Stimulated activated CD4-positive, alpha-beta T cell treated with anti-CD3 and anti-CD28 coated beads, Interleukin-4, amount 100 ng/mL, for 24 hours (primary cell): ENCODE results near the gene CDC6.

Source experiments
- DNase-seq: peaks from one replicate; pipeline ENCODE4 v3.0.0-alpha.2; 2020

Gene CDC6

GRCh38 chr17:40341808-40342503 is 54.3 kb downstream of the CDC6 start:
- no peak for DNase-seq

GRCh38 chr17:40342504-40343218 is 55.0 kb downstream of the CDC6 start:
- no peak for DNase-seq

- no peak for DNase-seq
These were observed 55.8 kb downstream of the CDC6 start for GRCh38 chr17:40343219-40344119.

DNA sequence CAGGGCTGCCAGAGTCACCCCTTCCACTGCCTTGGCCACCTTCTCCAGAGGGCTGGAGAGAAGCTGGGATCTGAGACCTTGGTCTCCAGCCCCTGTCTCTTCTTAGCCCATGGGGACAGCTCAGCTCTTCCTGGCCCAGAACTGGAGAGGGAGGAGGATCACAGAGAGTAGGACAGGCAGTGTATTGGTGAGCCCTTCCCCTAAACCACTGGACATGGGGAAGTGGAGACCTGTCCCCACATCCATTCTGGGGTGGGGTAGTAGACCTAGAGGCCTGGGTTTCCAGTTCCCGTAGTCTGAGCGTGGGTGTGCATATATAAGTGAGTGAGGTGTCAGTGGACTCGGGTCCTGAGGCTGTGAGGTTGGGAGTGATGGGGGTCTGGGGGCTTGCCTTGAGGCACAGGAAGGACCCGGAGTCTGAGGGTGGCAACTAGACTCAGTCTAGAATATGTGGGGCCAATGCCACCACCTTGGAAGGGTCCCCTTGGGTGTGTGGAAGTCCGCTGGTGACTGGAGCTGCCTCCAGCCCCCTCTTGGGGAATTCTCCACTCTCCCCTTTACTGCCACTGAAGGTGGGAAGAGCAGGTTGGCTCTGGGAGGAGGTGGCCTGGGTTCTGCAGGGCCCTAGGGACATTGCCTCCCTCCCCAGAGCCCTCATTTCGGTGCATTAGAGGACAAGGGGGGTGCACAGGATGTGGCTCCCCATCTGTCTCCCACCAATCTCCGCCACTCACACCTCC is 56.9 kb downstream of the CDC6 start:
- DNase-seq = no peak

DNA sequence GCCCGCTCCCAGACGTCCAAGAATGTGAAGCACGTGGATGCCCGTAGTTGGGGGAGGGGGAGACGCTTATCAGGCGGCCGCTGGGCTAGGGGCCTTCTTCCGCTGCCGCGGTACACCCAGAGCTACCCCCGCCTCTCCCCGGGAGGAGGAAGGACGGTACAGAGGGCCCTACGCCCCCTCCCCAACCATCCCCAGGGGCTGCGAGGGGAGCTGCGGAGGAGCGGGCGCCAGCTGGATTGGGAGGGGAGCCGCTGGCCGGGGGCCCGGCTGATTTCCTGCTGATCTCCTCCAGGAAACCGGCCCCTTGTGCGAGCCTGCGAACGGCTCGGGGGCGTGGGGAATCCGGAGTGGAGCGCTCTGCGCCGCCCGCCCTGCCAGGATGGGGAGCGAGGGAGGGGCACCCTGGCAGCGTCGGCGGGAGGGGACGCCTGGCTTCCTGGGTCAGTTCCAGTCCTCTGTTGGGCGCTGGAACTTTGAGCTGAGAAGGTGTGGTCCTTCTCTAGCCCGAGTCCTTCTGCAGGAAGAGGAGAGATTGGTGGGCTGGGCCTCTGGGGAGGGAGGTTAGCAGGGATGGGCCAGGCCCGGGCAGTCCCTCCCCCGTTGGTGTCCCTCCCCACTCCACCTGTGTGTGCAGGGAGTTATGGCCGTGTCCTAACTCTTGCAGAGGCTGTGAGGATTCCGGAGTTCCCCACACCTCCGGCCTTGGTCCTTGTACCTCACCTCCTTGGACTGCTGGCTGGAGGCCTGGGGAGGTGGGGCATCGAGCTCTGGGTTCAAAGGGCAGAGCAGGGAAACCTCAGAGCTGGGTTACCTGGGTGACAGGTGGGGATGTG is 57.7 kb downstream of the CDC6 start:
- DNase-seq = no peak

DNA sequence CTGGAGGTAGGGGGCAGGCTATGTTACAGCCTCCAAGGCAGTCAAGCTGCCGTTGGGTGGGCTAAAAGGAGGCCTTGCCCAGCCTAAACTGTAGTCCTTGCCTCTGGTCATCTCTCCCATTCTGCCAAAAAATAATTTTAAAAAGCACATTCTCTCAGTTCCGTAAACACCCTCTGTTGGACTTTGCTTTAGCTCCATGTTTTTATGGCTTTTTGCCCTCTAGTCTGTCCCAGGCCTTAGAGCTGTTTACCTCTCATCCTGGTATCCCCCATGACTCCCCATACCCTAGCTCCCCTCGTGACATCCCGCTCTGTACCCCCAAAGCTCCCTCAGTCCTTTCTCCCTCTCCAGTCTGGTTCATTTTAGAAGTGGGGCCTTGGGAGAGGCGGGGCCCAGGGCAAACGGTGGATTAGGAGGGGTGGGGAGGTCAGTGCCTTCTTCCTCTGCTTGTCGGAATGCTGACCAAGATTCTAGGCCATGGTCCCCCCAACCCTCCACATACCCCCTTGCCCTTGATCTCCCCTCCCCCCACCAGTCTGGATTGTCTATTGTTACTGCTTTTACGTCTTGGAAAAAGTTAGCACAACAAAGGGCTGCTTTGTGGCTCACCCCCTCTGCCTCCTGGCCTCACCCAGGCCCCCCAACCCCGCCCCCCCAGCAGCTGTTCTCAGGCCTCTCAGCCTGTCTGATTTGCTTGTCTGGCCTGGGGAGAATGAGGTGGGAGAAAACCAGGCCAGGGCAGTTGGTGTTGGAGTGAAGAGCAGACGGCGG is 58.5 kb downstream of the CDC6 start:
- no peak for DNase-seq

- DNase-seq = no peak
These were observed 59.1 kb downstream of the CDC6 start for GRCh38 chr17:40346765-40347158.

- DNase-seq = no peak
These were observed 59.8 kb downstream of the CDC6 start for GRCh38 chr17:40347319-40348135.

DNA sequence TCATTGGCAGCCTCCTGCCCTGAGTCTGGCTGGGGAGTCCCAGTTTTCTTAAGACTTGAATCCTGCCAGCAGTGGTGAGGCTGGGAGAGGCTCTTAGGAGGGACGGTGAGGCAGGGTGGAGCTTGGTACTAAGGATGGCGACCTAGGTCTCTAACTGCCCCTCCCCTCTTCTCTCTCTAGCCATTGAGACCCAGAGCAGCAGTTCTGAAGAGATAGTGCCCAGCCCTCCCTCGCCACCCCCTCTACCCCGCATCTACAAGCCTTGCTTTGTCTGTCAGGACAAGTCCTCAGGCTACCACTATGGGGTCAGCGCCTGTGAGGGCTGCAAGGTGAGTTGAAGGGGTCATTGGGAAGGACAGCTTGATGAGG is 60.4 kb downstream of the CDC6 start:
- DNase-seq = no peak

- DNase-seq = no peak
These were observed 61.1 kb downstream of the CDC6 start for GRCh38 chr17:40348562-40349476.

DNA sequence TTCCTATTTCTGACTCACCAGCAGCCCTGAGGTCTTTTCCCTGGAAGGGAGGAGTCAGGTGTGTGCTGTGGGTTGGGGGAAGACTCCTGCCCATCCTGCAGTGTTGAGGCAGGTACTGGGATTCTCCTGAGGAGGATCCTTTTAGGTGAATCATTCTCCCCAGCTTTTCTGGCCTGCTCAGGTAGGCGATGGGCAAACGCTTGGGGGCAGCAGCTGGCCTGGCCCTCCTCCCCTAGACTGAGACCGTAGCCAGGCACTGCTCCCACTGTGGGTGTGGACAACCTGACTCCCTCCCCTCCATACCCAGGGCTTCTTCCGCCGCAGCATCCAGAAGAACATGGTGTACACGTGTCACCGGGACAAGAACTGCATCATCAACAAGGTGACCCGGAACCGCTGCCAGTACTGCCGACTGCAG is 61.8 kb downstream of the CDC6 start:
- no peak for DNase-seq

DNA sequence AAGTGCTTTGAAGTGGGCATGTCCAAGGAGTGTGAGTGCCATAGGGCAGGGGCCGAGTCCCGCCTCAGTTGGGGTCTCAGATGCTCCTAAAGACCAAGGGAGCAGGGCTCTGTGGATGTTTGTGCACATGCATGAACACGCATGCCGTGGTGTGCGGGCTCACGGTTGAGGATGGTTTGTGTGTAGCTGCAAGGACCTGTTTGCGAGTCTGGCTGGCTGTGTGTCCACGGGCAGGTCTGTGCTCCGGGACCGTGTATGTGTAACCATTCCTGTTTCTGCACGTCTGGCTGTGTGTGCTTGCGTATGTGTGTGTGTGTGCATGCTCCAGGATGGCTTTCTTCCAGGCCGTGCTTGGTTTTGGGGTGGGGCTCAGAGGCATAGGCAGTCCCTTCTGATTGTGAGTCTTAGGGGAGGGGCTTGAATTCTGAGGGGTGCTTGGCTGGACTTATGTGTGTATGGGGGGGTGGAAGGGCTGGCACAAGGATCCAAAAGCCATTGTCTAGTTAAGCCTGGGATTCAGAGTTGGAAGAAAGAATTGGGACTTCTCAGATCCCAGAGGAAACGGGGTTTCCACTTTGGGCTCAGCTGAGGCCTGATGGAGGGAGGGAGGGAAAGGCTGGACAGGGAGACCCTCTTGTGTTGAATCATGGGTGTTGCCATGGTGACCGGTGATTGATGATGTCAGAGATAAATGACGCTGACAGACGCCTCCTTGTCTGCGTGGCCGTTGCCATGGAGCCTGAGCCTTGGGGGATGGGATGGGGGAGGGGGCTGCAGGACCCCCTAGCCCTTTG is 62.4 kb downstream of the CDC6 start:
- no peak for DNase-seq

DNA sequence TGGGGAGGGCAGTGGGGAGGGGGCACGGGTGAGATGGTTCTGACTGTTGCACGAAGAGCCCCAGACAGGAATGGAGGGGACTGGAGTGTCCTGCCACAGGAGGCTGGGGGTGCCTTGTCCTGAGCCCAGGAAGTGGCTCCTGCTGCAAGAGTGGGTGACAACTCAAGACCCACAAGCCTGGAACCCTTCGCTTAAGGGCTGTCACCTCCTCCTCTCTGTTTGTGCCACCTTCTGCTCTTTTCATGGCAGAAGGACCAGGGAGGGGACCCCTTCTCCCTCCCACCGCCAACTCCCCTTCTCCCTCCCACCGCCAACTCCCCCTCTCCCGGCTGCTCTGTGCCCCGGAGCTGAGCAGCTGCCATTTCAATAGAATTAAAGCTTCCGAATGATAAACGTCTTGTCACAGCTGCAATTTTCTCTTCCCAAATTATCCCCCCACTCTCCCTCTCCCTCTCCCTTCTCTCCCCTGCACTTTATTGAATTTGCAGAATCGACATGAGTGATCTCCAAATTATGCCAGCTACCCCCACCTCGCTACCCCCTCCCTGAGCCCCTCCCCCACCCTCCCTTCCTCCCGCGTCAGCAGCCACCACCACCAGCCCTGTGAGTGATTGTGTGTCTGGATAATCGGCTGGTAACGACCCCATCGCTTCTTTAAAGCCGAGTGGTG is 63.1 kb downstream of the CDC6 start:
- no peak for DNase-seq

DNA sequence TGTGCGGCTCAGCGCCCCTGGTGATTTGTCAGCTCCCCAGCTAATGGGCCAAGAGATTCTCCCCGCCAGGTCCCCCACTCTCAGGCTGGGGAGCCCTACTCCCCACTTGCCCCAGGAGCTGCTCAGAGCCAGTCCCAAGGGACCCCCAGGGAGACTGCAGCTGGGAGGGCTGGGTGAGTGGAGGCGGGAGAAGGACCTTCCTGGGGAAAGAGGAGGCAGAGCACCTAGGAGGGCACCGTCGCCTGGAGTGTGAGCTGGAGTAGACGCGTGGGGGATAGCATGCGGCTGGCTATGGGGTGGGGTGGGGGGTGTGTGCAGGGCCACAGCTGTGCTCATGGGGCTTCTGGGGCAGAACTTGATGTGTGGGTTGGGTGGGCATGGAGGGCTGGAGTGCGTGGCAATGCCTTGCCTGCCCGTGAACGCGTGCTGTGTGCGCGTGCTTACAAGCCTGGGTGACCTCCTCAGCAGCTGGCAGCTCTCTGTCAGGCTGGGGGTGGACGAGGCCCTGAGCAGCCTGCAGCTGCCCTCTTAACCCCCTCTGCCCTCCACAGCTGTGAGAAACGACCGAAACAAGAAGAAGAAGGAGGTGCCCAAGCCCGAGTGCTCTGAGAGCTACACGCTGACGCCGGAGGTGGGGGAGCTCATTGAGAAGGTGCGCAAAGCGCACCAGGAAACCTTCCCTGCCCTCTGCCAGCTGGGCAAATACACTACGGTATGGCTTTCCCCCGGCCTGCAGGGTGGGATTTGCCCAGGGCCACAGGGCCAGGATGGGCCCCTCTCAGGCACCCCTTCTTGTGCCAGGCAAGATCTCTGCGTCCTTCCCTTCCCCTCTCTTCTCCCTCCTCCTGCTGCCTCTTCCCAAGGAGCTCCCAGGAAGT is 63.9 kb downstream of the CDC6 start:
- DNase-seq = no peak

DNA sequence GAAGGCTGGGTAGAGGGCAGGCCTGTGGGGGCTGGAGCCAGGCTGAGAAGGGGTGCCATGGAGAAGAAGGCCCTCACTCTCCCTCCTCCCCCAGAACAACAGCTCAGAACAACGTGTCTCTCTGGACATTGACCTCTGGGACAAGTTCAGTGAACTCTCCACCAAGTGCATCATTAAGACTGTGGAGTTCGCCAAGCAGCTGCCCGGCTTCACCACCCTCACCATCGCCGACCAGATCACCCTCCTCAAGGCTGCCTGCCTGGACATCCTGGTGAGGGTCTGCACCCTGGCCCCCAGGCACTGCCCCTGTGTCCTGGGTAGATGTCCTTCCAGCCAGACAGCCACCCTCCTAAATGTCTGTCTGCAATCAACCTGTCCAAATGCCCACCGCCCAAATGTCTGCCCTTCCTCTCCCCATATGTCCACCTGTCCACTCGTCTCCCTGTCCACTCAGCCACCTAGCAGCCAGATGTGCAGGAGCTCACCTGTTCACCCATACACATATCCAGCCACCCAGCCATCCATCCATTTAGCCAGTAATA is 64.6 kb downstream of the CDC6 start:
- DNase-seq = no peak

DNA sequence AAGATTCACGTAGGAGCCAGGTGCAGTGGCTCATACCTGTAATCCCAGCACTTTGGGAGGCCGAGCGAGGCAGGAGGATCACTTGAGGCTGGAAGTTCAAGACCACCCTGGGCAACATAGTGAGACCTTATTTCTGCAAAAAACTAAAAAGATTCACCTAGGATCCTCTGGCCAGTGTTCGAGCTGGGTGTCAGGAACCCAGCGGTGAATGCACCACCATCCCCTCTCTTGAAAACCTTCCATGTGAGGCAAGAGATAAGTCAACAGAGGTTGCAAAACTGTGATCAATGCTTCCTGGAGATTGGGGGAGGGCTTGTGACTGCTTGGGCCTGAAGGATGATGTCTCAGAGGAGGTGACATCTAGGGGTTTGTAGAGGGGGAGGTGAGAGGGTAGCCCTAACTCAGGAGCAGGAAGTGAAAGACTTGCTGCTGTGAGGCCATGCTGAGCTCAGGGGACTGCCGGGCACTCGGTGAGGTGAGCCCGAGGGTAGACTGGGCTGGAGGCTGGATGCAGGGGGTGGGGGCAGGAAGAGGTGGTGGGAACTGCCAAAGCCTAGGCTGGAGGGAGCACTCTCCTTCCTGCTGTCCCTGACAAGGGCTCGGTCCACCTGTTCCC is 65.2 kb downstream of the CDC6 start:
- DNase-seq = no peak
